ENCODE data around the gene TXNDC12.
"Not testable (repeated sequence)": the region's sequence is repeated elsewhere in the genome, so short reads cannot be mapped to it uniquely, and the experiment has no call there.

The TXNDC12 gene

DNA sequence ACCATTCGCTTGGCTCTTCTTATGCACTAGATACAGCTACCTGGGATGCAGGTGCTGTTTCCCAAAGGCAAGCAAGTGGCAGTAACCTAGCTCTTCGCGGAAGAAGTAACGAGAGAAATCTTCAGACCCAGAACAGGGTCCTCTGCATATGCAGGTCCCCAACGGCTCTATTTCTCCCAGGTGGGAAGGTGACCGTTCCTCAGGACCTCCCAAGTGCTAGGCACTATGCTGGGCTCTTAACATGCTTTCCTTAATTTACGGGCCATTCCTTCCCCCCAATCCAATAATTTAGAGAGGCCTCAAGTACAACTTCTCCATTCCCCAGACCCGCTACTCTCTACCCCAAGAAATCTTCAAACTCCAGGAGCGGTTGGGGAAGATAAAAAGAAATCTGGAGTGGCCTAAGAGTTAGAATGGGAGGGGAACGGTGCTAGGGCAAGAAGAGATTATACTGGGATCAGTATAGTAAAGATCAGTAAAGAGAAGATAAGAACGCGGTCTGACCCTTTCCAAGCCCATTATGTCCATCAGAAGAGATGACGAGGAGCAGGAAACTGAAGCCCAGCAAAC, 410 bp downstream of the TXNDC12 start:
- Histone ChIP-seq H3K9me3 (ENCODE audit: control insufficient read depth in 5 of 5, low read length in 5 of 5) (no peaks in the 10 kb centered on the region), H3K27ac (ENCODE audit: low read depth, low read length) (peak overlapping the region; percentile 92), H3K36me3 (ENCODE audit: control insufficient read depth in 5 of 5, insufficient read depth in 5 of 5, low read length in 5 of 5) (peaks cover 0 to 12% (median 5%) of the 10 kb centered on the region in 5 donors), H3K4me1 (ENCODE audit: control insufficient read depth in 5 of 5, insufficient read depth in 5 of 5, low read length in 5 of 5) (peaks cover 7 to 55% (median 52%) of the 10 kb centered on the region in 5 donors), H3K4me3 (ENCODE audit: low read depth in 1 of 5, low read length in 5 of 5) (peak overlapping the region; percentile 93 to 97 (median 96)), H3K9ac (ENCODE audit: low read length in 5 of 5) (peak overlapping the region; percentile 78 to 99 (median 90)), H3K27me3 (ENCODE audit: control insufficient read depth in 5 of 5, insufficient read depth in 4 of 5, low read length in 5 of 5) (no peaks in the 10 kb centered on the region)

- Histone ChIP-seq H3K9ac (ENCODE audit: low read length in 5 of 5) (peak overlapping the region in 4 of 5 donors; percentile 89 to 99 (median 90)), H3K27ac (ENCODE audit: low read depth, low read length) (no peak overlapping the region), H3K36me3 (ENCODE audit: control insufficient read depth in 5 of 5, insufficient read depth in 5 of 5, low read length in 5 of 5) (peaks cover 0 to 12% (median 5%) of the 10 kb centered on the region in 5 donors), H3K4me3 (ENCODE audit: low read depth in 1 of 5, low read length in 5 of 5) (peak overlapping the region in 4 of 5 donors; percentile 93 to 97 (median 96)), H3K4me1 (ENCODE audit: control insufficient read depth in 5 of 5, insufficient read depth in 5 of 5, low read length in 5 of 5) (peaks cover 7 to 49% (median 45%) of the 10 kb centered on the region in 5 donors), H3K27me3 (ENCODE audit: control insufficient read depth in 5 of 5, insufficient read depth in 4 of 5, low read length in 5 of 5) (no peaks in the 10 kb centered on the region), H3K9me3 (ENCODE audit: control insufficient read depth in 5 of 5, low read length in 5 of 5) (no peaks in the 10 kb centered on the region)
Measured at GRCh38 chr1:52053862-52054261, 1.1 kb downstream of the TXNDC12 start.

GRCh38 chr1:52049337-52049736, 5.7 kb downstream of the TXNDC12 start:
- H3K36me3 ChIP-seq (ENCODE audit: control insufficient read depth in 5 of 5, insufficient read depth in 5 of 5, low read length in 5 of 5): peaks cover 0 to 12% (median 7%) of the 10 kb centered on the region in 5 donors
- H3K4me3 ChIP-seq (ENCODE audit: low read depth in 1 of 5, low read length in 5 of 5): not testable (repeated sequence)

DNA sequence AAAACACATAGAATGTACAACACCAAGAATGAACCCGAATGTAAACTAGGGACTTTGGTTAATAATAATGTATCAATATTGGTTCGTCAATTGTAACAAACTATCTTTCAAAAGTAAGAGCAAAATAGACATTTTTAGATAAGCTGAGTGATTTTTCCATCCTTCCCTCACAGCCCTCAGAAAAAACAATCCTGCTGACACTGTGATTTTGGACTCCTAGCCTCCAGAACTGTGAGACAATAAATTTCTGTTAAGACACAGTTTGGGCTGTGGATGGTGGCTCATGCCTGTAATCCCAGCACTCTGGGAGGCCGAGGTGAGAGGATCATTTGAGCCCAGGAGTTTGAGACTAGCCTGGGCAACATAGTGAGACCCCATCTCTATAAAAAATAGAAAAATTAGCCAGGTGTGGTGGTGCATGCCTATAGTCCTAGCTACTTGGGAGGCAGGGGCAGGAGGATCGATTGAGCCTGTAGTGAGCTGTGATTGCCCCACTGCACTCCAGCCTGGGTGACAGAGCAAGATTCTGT, 9.3 kb downstream of the TXNDC12 start:
- H3K36me3 ChIP-seq (ENCODE audit: control insufficient read depth in 5 of 5, insufficient read depth in 5 of 5, low read length in 5 of 5): peaks cover 6 to 10% (median 8%) of the 10 kb centered on the region in 5 donors

More at GRCh38 chr1:52049337-52049736, 5.7 kb downstream of the TXNDC12 start:
- not testable (repeated sequence) for H3K9me3 ChIP-seq (ENCODE audit: control insufficient read depth in 5 of 5, low read length in 5 of 5); H3K9ac ChIP-seq (ENCODE audit: low read length in 5 of 5); H3K27me3 ChIP-seq (ENCODE audit: control insufficient read depth in 5 of 5, insufficient read depth in 4 of 5, low read length in 5 of 5); H3K27ac ChIP-seq (ENCODE audit: low read depth, low read length); H3K4me1 ChIP-seq (ENCODE audit: control insufficient read depth in 5 of 5, insufficient read depth in 5 of 5, low read length in 5 of 5)

DNA sequence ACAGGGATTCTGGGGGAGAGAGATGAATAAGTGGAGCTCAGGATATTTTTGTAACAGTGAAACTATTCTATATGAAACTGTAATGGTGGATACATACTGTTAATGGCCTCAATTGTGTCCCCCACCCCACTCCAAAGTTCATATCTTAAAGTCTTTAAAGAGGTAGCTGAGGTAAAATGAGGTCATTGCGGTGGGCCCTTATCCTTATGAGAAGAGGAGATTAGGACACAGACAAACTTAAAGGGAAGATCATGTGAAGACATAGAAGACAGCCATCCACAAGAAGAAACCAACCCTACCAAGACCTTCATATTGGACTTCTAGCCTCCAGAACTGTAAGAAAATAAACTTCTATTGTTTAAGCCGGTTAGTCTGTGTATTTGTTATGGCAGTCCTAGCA, 9.8 kb downstream of the TXNDC12 start:
- Histone ChIP-seq H3K4me3 (ENCODE audit: low read depth in 1 of 5, low read length in 5 of 5) (no peak overlapping the region), H3K36me3 (ENCODE audit: control insufficient read depth in 5 of 5, insufficient read depth in 5 of 5, low read length in 5 of 5) (peaks cover 4 to 15% (median 8%) of the 10 kb centered on the region in 5 donors), H3K27me3 (ENCODE audit: control insufficient read depth in 5 of 5, insufficient read depth in 4 of 5, low read length in 5 of 5) (no peaks in the 10 kb centered on the region), H3K4me1 (ENCODE audit: control insufficient read depth in 5 of 5, insufficient read depth in 5 of 5, low read length in 5 of 5) (no peaks in the 10 kb centered on the region), H3K27ac (ENCODE audit: low read depth, low read length) (no peak overlapping the region), H3K9me3 (ENCODE audit: control insufficient read depth in 5 of 5, low read length in 5 of 5) (no peaks in the 10 kb centered on the region), H3K9ac (ENCODE audit: low read length in 5 of 5) (no peak overlapping the region)

More for the DNA sequence above, 9.3 kb downstream of the TXNDC12 start:
- H3K27ac ChIP-seq (ENCODE audit: low read depth, low read length); H3K4me1 ChIP-seq (ENCODE audit: control insufficient read depth in 5 of 5, insufficient read depth in 5 of 5, low read length in 5 of 5); H3K9me3 ChIP-seq (ENCODE audit: control insufficient read depth in 5 of 5, low read length in 5 of 5); H3K4me3 ChIP-seq (ENCODE audit: low read depth in 1 of 5, low read length in 5 of 5); H3K9ac ChIP-seq (ENCODE audit: low read length in 5 of 5); H3K27me3 ChIP-seq (ENCODE audit: control insufficient read depth in 5 of 5, insufficient read depth in 4 of 5, low read length in 5 of 5): not testable (repeated sequence)

DNA sequence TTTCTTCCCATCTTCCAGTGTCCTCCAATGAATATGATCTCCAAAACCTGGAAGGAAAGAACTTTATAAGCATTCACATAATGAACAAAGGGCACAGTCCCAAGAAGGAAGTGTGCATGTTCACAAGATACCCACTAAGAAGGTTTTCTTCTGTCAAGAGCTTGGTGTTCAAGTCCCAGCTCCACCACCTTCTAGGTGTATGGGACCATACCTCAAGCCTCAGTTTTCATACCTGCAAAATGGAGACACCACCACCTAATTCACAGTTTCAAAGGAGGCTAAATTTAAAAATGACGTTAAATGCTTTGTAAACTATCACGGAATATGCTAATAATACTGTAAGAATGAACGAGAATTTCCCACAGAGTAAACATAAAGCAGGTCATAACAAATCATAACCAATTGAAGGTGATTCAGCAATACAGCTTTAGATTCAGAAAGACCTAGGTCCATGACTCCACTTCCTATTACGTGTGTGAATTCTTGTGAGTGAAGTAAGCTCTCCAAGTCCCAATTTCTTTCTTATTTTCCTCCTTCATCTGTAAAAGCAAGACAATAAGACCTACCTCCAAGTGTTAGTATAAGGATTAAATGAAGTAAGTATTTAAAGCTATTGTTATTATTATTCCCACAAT, 13.3 kb downstream of the TXNDC12 start:
- Histone ChIP-seq H3K36me3 (ENCODE audit: control insufficient read depth in 5 of 5, insufficient read depth in 5 of 5, low read length in 5 of 5) (peaks cover 7 to 36% (median 12%) of the 10 kb centered on the region in 5 donors), H3K4me3 (ENCODE audit: low read depth in 1 of 5, low read length in 5 of 5) (no peak overlapping the region), H3K4me1 (ENCODE audit: control insufficient read depth in 5 of 5, insufficient read depth in 5 of 5, low read length in 5 of 5) (peaks cover 0 to 8% (median 0%) of the 10 kb centered on the region in 5 donors), H3K27ac (ENCODE audit: low read depth, low read length) (no peak overlapping the region), H3K9ac (ENCODE audit: low read length in 5 of 5) (no peak overlapping the region), H3K9me3 (ENCODE audit: control insufficient read depth in 5 of 5, low read length in 5 of 5) (no peaks in the 10 kb centered on the region), H3K27me3 (ENCODE audit: control insufficient read depth in 5 of 5, insufficient read depth in 4 of 5, low read length in 5 of 5) (no peaks in the 10 kb centered on the region)

DNA sequence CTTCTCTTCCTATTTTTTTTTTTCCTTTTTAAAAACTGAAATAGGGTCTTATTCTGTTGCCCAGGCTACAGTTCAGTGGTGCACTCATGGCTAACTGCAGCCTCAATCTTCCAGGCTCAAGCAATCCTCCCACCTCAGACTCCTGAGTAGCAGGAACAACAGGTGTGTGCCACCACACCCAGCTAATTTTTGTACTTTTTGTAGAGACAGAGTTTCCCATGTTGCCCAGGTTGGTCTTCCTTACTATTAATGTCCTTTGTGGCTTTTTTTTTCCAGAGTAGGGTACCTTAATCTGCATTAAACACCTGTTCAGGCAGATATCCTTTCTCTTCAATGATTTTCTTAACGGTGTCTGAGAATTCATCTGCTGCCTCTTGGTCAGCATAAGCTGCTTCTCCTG, 17.1 kb downstream of the TXNDC12 start:
- no peaks in the 10 kb centered on the region for H3K27me3 ChIP-seq (ENCODE audit: control insufficient read depth in 5 of 5, insufficient read depth in 4 of 5, low read length in 5 of 5)
- peaks cover 7 to 36% (median 12%) of the 10 kb centered on the region in 5 donors for H3K36me3 ChIP-seq (ENCODE audit: control insufficient read depth in 5 of 5, insufficient read depth in 5 of 5, low read length in 5 of 5)
- H3K9ac ChIP-seq (ENCODE audit: low read length in 5 of 5): no peak overlapping the region
- H3K27ac ChIP-seq (ENCODE audit: low read depth, low read length): no peak overlapping the region
- no peak overlapping the region for H3K4me3 ChIP-seq (ENCODE audit: low read depth in 1 of 5, low read length in 5 of 5)
- H3K4me1 ChIP-seq (ENCODE audit: control insufficient read depth in 5 of 5, insufficient read depth in 5 of 5, low read length in 5 of 5): peaks cover 0 to 27% (median 10%) of the 10 kb centered on the region in 5 donors
- H3K9me3 ChIP-seq (ENCODE audit: control insufficient read depth in 5 of 5, low read length in 5 of 5): no peaks in the 10 kb centered on the region

- Histone ChIP-seq H3K27me3 (ENCODE audit: control insufficient read depth in 5 of 5, insufficient read depth in 4 of 5, low read length in 5 of 5) (no peaks in the 10 kb centered on the region), H3K4me1 (ENCODE audit: control insufficient read depth in 5 of 5, insufficient read depth in 5 of 5, low read length in 5 of 5) (peaks cover 3 to 32% (median 15%) of the 10 kb centered on the region in 5 donors), H3K27ac (ENCODE audit: low read depth, low read length) (no peak overlapping the region), H3K4me3 (ENCODE audit: low read depth in 1 of 5, low read length in 5 of 5) (no peak overlapping the region), H3K36me3 (ENCODE audit: control insufficient read depth in 5 of 5, insufficient read depth in 5 of 5, low read length in 5 of 5) (peaks cover 7 to 36% (median 12%) of the 10 kb centered on the region in 5 donors), H3K9ac (ENCODE audit: low read length in 5 of 5) (no peak overlapping the region), H3K9me3 (ENCODE audit: control insufficient read depth in 5 of 5, low read length in 5 of 5) (no peaks in the 10 kb centered on the region)
Measured at GRCh38 chr1:52037402-52037814, 17.6 kb downstream of the TXNDC12 start.

DNA sequence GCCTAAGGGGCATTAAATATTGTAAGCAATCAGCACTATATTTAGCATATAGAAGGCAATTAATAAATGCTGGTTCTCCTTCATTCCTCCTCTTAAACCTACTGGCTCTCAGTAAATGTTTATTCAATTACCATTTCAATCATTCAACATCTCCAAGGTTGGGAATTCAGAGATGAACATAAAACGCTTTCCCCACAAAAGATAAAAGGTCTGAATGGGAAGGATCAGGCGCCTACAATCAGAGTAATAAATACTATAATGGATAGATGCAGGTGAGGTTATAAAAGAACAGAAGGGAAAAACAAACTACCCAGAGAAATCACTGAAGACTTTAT, 21.0 kb downstream of the TXNDC12 start:
- Histone ChIP-seq H3K36me3 (ENCODE audit: control insufficient read depth in 5 of 5, insufficient read depth in 5 of 5, low read length in 5 of 5) (peaks cover 0 to 13% (median 5%) of the 10 kb centered on the region in 5 donors), H3K9ac (ENCODE audit: low read length in 5 of 5) (peak overlapping the region in 4 of 5 donors; percentile 87 to 93 (median 88)), H3K27me3 (ENCODE audit: control insufficient read depth in 5 of 5, insufficient read depth in 4 of 5, low read length in 5 of 5) (no peaks in the 10 kb centered on the region), H3K27ac (ENCODE audit: low read depth, low read length) (peak overlapping the region; percentile 68), H3K4me3 (ENCODE audit: low read depth in 1 of 5, low read length in 5 of 5) (peak overlapping the region; percentile 61 to 100 (median 100)), H3K4me1 (ENCODE audit: control insufficient read depth in 5 of 5, insufficient read depth in 5 of 5, low read length in 5 of 5) (peaks cover 8 to 45% (median 26%) of the 10 kb centered on the region in 5 donors), H3K9me3 (ENCODE audit: control insufficient read depth in 5 of 5, low read length in 5 of 5) (no peaks in the 10 kb centered on the region)

Measured in subcutaneous abdominal adipose tissue (tissue), 5 donors.